Transverse colon (tissue), 4 donors: ENCODE results near the gene PCP4.

ENCODE experiments used
- CTCF ChIP-seq, 5 experiments: fragments of 200-600 bp in 3 of 5; fragments of 450-650 bp in 2 of 5; sonication (generic) in 3 of 5; IDR thresholded peaks; 1 replicate in 2 of 5; 2 replicates in 3 of 5; pipeline ENCODE4 v1.5.1; 2016 to 2017; ENCODE audit warnings: antibody characterized with exemption in 5 of 5, inconsistent platforms in 3 of 5, mild to moderate bottlenecking in 2 of 5, moderate library complexity in 1 of 5
- EP300 ChIP-seq: sonication (generic); formaldehyde crosslinking; IDR thresholded peaks from one replicate; pipeline ENCODE4 v1.6.1; 2017; ENCODE audit warnings: antibody characterized with exemption, low read depth
- POLR2A ChIP-seq: fragments of 450-650 bp; IDR thresholded peaks from one replicate; pipeline ENCODE4 v1.6.1; 2016; ENCODE audit warnings: antibody characterized with exemption, mild to moderate bottlenecking, moderate library complexity
- POLR2AphosphoS5 ChIP-seq, 3 donors: sonication (generic); formaldehyde crosslinking; IDR thresholded peaks; one replicate each; pipeline ENCODE4 v1.6.1; 2016; ENCODE audit warnings: antibody characterized with exemption in 3 of 3

- no peak for TF ChIP-seq POLR2AphosphoS5 (IDR thresholded peaks at IDR 0.05)
- no peak for TF ChIP-seq CTCF (IDR thresholded peaks at IDR 0.05)
- TF ChIP-seq EP300: no peak
- no peak for TF ChIP-seq POLR2A
Measured at GRCh38 chr21:39874206-39874605, 7.0 kb downstream of the PCP4 start.
